C4-2B (cell line): ENCODE data around the gene POLR2E.
"Not testable (repeated sequence)": the region's sequence is repeated elsewhere in the genome, so short reads cannot be mapped to it uniquely, and the experiment has no call there.

ENCODE experiments used
- H3K27ac ChIP-seq: fragments of 450-650 bp; 2 replicates; pipeline ENCODE4 v1.5.1; 2017
- ZFX ChIP-seq: fragments of 450-650 bp; IDR thresholded peaks from 2 replicates; pipeline ENCODE4 v1.6.1; 2017
- TF ChIP-seq, protein P1 (sequence below): fragments of 450-650 bp; conservative IDR thresholded peaks from 2 replicates; pipeline ENCODE4 v1.5.1; 2017; ENCODE audit warnings: mild to moderate bottlenecking

POLR2E gene

DNA sequence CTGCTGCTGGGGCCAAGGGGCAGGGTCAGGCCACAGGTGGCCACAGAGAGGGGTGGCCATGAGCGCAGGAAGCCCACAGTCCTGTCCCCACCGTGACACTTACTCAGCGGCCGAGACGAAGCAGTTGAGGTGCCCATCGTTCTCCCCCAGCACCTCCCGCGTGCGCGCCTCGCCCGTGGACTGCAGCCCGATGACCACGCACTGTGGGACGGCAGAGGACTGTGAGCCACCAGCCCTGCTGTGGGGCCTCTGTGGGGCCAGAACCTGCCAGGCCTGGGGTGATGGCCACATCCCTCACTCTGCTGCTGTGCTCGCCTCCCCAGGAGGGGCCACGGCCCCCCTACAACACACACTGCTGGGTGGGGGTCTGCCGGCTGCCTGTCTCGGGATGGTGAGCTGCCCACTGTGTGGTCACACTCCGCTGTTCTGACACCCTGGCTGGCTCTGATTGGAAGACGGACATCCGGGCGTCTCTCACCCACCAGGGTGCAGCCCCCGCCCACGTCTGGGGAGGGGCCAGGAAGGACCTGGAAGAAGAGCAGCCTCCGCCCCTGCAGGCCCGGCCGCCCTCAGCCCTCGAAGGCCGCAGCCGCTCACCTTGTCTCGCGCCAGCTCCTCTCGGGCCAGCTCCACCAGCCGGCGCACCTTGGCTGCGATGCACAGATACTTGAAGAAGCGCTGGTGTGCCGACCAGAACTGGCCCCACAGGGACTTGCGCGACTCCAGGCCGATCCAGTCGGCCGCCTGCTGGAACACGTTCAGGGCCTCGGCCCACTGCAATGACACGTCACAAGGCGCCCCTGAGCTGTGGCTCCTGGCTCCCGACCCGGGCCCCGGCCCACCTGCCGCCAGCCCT, 21.8 kb upstream of the POLR2E start:
- TF ChIP-seq ZFX: no peak
- TF ChIP-seq, protein P1, sequence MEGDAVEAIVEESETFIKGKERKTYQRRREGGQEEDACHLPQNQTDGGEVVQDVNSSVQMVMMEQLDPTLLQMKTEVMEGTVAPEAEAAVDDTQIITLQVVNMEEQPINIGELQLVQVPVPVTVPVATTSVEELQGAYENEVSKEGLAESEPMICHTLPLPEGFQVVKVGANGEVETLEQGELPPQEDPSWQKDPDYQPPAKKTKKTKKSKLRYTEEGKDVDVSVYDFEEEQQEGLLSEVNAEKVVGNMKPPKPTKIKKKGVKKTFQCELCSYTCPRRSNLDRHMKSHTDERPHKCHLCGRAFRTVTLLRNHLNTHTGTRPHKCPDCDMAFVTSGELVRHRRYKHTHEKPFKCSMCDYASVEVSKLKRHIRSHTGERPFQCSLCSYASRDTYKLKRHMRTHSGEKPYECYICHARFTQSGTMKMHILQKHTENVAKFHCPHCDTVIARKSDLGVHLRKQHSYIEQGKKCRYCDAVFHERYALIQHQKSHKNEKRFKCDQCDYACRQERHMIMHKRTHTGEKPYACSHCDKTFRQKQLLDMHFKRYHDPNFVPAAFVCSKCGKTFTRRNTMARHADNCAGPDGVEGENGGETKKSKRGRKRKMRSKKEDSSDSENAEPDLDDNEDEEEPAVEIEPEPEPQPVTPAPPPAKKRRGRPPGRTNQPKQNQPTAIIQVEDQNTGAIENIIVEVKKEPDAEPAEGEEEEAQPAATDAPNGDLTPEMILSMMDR: no peak
- H3K27ac ChIP-seq: no peak overlapping the region

DNA sequence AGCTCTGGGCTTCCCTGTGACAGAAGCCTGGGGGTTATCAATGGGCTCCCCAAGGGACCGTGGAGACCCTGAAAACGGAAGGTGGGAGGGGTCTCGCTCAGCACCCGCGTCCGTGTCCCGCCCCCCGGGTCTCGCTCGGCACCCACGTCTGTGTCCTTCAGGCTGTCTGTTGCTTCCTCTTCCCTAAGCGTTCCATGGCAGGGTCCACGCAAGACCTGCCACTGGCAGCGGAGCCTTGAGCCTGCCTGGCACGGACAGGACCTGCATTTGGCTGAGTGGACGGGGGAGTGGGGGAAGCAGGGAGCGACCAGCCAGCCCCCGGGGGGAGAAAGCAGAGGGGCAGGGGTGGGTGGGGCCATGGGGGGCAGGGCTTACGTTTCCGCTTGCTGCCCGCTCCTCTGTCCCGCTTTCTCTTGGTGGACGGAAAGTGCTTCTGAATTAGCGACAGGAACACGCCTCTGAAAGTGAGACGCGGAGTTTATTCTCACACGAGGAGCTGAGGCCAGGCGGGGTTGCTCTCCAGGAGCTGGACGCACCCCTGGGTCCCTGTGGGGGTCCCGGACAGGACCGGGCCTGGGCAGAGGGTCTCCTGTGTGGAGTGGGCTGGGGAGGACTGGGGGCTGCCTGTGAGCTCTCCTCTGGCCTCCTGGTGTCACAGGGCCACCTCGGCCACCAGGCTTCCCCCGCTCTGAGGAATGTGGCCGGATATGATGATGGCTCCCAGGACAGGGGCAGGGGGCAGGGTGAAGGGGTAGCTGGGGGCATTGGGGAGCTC, 20.7 kb upstream of the POLR2E start:
- H3K27ac ChIP-seq: no peak overlapping the region
- no peak for TF ChIP-seq ZFX
- TF ChIP-seq, protein P1: no peak

DNA sequence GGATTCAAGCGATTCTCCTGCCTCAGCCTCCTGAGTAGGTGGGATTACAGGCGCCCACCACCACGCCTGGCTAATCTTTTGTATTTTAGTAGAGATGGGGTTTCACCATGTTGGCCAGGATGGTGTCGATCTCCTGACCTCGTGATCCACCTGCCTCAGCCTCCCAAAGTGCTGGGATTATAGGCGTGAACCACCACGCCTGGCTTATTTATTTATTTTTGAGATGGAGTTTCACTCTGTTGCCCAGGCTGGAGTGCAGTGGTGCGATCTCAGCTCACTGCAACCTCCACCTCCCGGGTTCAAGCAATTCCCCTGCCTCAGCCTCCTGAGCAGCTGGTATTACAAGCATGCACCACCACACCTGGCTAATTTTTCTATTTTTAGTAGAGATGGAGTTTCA, 19.6 kb upstream of the POLR2E start:
- H3K27ac ChIP-seq: not testable (repeated sequence)

DNA sequence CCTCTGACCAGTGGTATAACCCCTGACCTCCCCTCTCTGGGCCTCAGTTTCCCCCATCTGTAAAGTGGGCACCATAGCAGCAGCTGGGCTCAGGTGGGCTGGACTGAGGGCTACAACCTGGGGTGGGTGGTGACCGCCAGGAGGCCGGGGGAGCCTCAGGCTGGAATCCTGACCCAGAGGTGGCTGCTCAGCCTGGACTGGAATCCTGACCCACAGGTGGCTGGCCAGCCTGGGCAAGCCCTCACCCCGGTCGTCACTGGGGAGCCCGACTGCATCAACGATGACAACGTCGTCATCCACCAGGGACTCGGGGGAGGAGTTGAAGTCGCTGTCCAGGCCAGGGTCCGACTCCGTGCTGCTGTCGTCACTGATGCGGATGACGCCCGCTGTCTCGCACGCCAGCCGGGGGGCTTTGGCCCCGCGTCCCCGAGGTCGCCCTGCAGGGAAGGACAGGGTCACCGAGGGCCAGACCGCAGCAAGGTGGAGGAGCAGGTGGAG, 18.9 kb upstream of the POLR2E start:
- TF ChIP-seq, protein P1: no peak
- no peak for TF ChIP-seq ZFX
- peak overlapping the region; percentile 90 for H3K27ac ChIP-seq

DNA sequence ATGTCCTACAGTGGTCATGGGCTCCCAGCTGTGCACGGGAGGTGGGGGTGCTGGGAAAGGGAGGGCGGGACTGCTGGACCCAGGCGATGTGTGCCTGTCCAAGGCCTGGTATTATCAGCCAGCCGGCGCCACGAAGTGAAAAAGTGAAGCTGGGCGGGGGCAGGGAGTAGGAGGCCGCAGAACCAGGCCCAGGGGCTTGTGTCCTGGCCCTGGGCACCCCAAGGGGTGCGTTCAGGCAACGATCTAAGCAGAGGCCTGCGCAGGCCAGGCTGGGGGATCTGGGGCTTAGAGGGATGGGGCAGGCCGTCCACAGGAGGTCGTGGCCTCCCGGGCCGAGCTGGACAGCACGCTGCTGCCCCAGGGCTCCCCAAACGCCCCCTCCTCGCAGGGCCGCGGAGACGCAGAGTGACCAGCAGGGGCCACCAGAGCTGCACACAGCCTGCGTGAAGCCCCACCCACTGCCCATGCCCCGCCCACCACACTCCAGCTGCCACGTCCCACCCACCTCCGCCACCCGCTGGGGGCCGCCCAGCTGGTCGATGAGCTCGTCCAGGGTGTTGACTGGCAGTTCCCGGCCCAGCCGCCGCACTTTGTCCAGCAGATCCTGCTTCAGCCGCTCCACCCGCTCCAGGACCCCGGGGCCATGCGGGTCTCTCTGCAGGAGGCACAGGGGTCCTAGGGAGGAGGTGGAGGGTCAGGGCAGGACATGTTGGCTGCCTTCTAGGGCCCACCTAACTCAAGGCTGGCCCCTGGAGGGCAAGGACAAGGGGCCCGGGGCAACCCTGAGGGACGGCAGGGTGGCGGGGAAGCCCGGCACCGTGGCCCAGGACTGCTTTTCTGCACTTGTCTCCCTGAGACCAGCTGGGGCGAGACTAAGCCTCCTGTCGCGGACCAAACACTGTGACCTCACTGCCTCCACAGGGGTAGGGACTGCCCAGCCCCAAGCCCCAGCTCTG, 18.1 kb upstream of the POLR2E start:
- TF ChIP-seq, protein P1: peak; percentile 88
- no peak for TF ChIP-seq ZFX
- peak overlapping the region; percentile 90 for H3K27ac ChIP-seq

DNA sequence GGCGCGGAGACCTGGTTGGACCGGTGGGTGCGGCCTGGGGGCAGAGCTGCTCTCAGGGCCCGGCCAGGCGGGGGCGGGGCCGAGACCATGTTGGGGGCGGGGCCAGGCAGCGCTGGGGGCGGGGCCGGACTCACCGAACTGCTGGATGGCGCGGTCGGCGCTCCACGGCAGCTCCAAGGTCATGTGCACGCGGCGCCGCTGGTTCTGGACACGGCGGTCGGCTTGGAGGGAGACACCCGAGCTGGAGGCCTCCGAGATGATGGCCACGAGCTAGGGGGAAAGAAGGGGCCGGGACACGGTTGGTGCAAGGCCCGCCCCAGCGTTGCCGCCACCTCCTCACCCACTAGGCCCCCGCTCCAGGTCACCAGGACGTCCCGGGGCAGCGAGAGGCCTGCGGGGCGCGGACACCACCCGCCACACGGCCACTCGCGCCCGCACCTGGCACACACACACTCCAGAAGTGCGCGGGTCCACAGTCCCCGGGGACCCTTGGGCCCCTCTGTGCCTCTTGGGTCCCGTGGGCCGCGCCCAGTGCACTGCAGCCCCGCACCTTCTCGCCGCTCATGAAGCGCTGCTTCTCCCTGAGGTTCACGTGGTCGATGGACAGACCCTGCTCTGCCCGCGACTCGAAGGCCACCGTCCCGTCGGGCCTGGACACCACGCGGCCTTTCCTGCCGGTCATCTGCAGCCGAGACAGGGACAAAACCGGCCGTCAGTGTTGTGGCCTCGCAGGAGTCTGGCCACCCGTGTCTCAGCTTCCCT, 17.3 kb upstream of the POLR2E start:
- TF ChIP-seq, protein P1: no peak
- peak; percentile 75; the same call in 1 of the 2 replicates for TF ChIP-seq ZFX
- H3K27ac ChIP-seq: peak overlapping the region; percentile 90
